ENCODE measurements around the gene TCAP.

GRCh38 chr17:39667262-39667944 is 2.3 kb downstream of the TCAP start:
- TF ChIP-seq TAF1 (IDR thresholded peaks at IDR 0.05; ENCODE audit: low read depth) = no peak
- no peak for TF ChIP-seq RAD21 (IDR thresholded peaks at IDR 0.05; ENCODE audit: low read depth)
- TF ChIP-seq USF1 (IDR thresholded peaks at IDR 0.05) = no peak
- TF ChIP-seq FOXM1 (IDR thresholded peaks at IDR 0.05; ENCODE audit: borderline replicate concordance, low read depth) = no peak
- TF ChIP-seq MAX (IDR thresholded peaks at IDR 0.05) = no peak
